HL-60 (cell line): ENCODE results near the gene ANO2.

Experiments
- DNase-seq, 2 experiments: peaks; one replicate each; pipeline ENCODE4 v3.0.0-alpha.2; 2010 to 2020; ENCODE audit warnings: low read depth in 1 of 2, low spot score in 1 of 2
- H3K27ac ChIP-seq: fragments of 250-450 bp; sonication (Bioruptor Pico); replicated peaks from 2 replicates; pipeline ENCODE4 v1.5.1; 2020; ENCODE audit warnings: mild to moderate bottlenecking, moderate library complexity
- H3K27me3 ChIP-seq: fragments of 250-450 bp; sonication (Bioruptor Pico); 2 replicates; pipeline ENCODE4 v1.5.1; 2021; ENCODE audit warnings: mild to moderate bottlenecking, moderate library complexity; ENCODE audit not compliant: insufficient read depth, poor library complexity, severe bottlenecking
- H3K4me3 ChIP-seq: replicated peaks from 2 replicates; pipeline ENCODE4 v1.5.1; 2011; ENCODE audit warnings: mild to moderate bottlenecking, control low read depth, low read length; ENCODE audit not compliant: insufficient read depth
- CTCF ChIP-seq: IDR thresholded peaks from one replicate; pipeline ENCODE4 v1.5.1; 2011; ENCODE audit warnings: low read length, control low read depth, inconsistent platforms; ENCODE audit not compliant: insufficient read depth
- GABPA ChIP-seq: IDR thresholded peaks from 2 replicates; pipeline ENCODE4 v1.6.1; 2012; ENCODE audit warnings: low read depth
- POLR2AphosphoS5 ChIP-seq: IDR thresholded peaks from 2 replicates; pipeline ENCODE4 v1.6.1; 2012; ENCODE audit warnings: low read depth
- REST ChIP-seq: IDR thresholded peaks from 2 replicates; pipeline ENCODE4 v1.6.1; 2012; ENCODE audit warnings: low read depth; ENCODE audit not compliant: insufficient replicate concordance
- SPI1 ChIP-seq: IDR thresholded peaks from 2 replicates; pipeline ENCODE4 v1.6.1; 2012; ENCODE audit warnings: low read depth, mild to moderate bottlenecking, borderline replicate concordance

ANO2 gene

GRCh38 chr12:5982106-5982505 lies 37.0 kb upstream of the ANO2 start:
- TF ChIP-seq SPI1: no peak
- no peak for TF ChIP-seq POLR2AphosphoS5
- TF ChIP-seq GABPA: no peak
- TF ChIP-seq REST: no peak
- TF ChIP-seq CTCF: no peak
- DNase-seq: no peak
- peaks cover 2% of the 10 kb centered on the region for H3K27me3 ChIP-seq

GRCh38 chr12:5977556-5977955 lies 32.5 kb upstream of the ANO2 start:
- Histone ChIP-seq H3K4me3 (no peak overlapping the region), H3K27me3 (peaks cover 2% of the 10 kb centered on the region), H3K27ac (no peak overlapping the region)
- TF ChIP-seq GABPA: no peak
- TF ChIP-seq REST: no peak
- TF ChIP-seq SPI1: no peak
- no peak for TF ChIP-seq CTCF
- TF ChIP-seq POLR2AphosphoS5: no peak
- no peak for DNase-seq

More at GRCh38 chr12:5982106-5982505, 37.0 kb upstream of the ANO2 start:
- no peak overlapping the region for H3K27ac ChIP-seq
- H3K4me3 ChIP-seq: no peak overlapping the region

- TF ChIP-seq REST (no peak), GABPA (no peak), POLR2AphosphoS5 (no peak), SPI1 (no peak), CTCF (no peak)
- Histone ChIP-seq H3K27me3 (peaks cover 2% of the 10 kb centered on the region), H3K4me3 (no peak overlapping the region), H3K27ac (no peak overlapping the region)
- DNase-seq: no peak
Measured at GRCh38 chr12:5976711-5977110, 31.7 kb upstream of the ANO2 start.
